ENCODE results near the gene NOC3L. TPM values are rescaled to one million over a fixed set of nuclear protein-coding genes. Genes with fewer than 3 reads are reported as not detected.

The NOC3L gene
- total RNA-seq, 1 donor from 2014 or later, result 10.0 TPM

- peaks cover 70% of the 10 kb centered on the region for H3K36me3 ChIP-seq
- no peaks in the 10 kb centered on the region for H3K27me3 ChIP-seq (ENCODE audit: low read depth)
- H3K9me3 ChIP-seq (replicated peaks), result no peaks in the 10 kb centered on the region
- no peak for DNase-seq
- peaks cover 8% of the 10 kb centered on the region for H3K4me1 ChIP-seq
- H3K4me3 ChIP-seq, result no peak overlapping the region
- no peak overlapping the region for H3K27ac ChIP-seq (replicated peaks)
- intact Hi-C loops (cut with micrococcal nuclease), result no loop called here
- TF ChIP-seq, protein P1, sequence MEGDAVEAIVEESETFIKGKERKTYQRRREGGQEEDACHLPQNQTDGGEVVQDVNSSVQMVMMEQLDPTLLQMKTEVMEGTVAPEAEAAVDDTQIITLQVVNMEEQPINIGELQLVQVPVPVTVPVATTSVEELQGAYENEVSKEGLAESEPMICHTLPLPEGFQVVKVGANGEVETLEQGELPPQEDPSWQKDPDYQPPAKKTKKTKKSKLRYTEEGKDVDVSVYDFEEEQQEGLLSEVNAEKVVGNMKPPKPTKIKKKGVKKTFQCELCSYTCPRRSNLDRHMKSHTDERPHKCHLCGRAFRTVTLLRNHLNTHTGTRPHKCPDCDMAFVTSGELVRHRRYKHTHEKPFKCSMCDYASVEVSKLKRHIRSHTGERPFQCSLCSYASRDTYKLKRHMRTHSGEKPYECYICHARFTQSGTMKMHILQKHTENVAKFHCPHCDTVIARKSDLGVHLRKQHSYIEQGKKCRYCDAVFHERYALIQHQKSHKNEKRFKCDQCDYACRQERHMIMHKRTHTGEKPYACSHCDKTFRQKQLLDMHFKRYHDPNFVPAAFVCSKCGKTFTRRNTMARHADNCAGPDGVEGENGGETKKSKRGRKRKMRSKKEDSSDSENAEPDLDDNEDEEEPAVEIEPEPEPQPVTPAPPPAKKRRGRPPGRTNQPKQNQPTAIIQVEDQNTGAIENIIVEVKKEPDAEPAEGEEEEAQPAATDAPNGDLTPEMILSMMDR (IDR thresholded peaks at IDR 0.05; ENCODE audit: borderline replicate concordance), result no peak
Observed at GRCh38 chr10:94328613-94329012, 34.1 kb downstream of the NOC3L start.

DNA sequence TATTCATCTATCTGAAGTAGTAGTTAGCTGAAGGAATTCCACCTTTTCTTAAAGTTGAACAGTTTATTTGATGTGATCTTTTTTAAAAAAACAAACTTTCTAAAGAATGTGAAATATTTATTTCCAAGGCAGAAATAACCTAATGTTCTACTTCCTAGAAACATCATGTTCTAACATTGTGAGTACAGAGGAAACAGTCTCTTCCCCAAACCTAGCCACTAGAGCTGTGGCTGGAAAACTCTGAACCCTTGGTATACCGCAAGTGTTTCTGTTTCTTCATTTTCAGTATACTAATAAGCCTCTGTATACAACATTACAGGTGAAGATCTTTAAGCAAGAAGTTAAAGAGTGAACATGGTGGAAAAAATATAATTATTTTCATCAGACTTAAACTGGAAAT, 35.1 kb downstream of the NOC3L start:
- Histone ChIP-seq H3K36me3 (peaks cover 70% of the 10 kb centered on the region), H3K27ac (replicated peaks) (no peak overlapping the region), H3K4me3 (no peak overlapping the region), H3K4me1 (peaks cover 8% of the 10 kb centered on the region), H3K27me3 (ENCODE audit: low read depth) (no peaks in the 10 kb centered on the region), H3K9me3 (replicated peaks) (no peaks in the 10 kb centered on the region)
- intact Hi-C loops (cut with micrococcal nuclease), result no loop called here
- TF ChIP-seq, protein P1 (IDR thresholded peaks at IDR 0.05; ENCODE audit: borderline replicate concordance), result no peak
- DNase-seq, result no peak

GRCh38 chr10:94324609-94325233, 38.0 kb downstream of the NOC3L start:
- Histone ChIP-seq H3K27me3 (ENCODE audit: low read depth) (no peaks in the 10 kb centered on the region), H3K36me3 (peaks cover 63% of the 10 kb centered on the region), H3K9me3 (replicated peaks) (no peaks in the 10 kb centered on the region), H3K27ac (replicated peaks) (no peak overlapping the region), H3K4me1 (peaks cover 8% of the 10 kb centered on the region), H3K4me3 (no peak overlapping the region)
- TF ChIP-seq, protein P1 (IDR thresholded peaks at IDR 0.05; ENCODE audit: borderline replicate concordance), result no peak
- intact Hi-C loops (cut with micrococcal nuclease), result loop anchor here (5.0 kb wide), 2 partner anchors 252 to 407 kb away; no protein-coding TSS in a partner anchor
- DNase-seq, result no peak

- Histone ChIP-seq H3K9me3 (replicated peaks) (no peaks in the 10 kb centered on the region), H3K4me1 (peaks cover 3% of the 10 kb centered on the region), H3K4me3 (no peak overlapping the region), H3K36me3 (peaks cover 44% of the 10 kb centered on the region), H3K27me3 (ENCODE audit: low read depth) (no peaks in the 10 kb centered on the region), H3K27ac (replicated peaks) (no peak overlapping the region)
- DNase-seq, result peak; percentile 56
- intact Hi-C loops (cut with micrococcal nuclease), result loop anchor here (5.0 kb wide), 2 partner anchors 248 to 403 kb away; no protein-coding TSS in a partner anchor
- TF ChIP-seq, protein P1 (IDR thresholded peaks at IDR 0.05; ENCODE audit: borderline replicate concordance), result peak; percentile 88
Observed at GRCh38 chr10:94320285-94320914, 42.3 kb downstream of the NOC3L start.

- Histone ChIP-seq H3K4me3 (no peak overlapping the region), H3K27me3 (ENCODE audit: low read depth) (no peaks in the 10 kb centered on the region), H3K9me3 (replicated peaks) (no peaks in the 10 kb centered on the region), H3K27ac (replicated peaks) (peak overlapping the region; percentile 59), H3K36me3 (peaks cover 17% of the 10 kb centered on the region), H3K4me1 (peaks cover 3% of the 10 kb centered on the region)
- intact Hi-C loops (cut with micrococcal nuclease), result no loop called here
- DNase-seq, result no peak
- TF ChIP-seq, protein P1 (IDR thresholded peaks at IDR 0.05; ENCODE audit: borderline replicate concordance), result no peak
Observed at GRCh38 chr10:94316560-94316959, 46.2 kb downstream of the NOC3L start.
